Caco-2 (cell line): ENCODE measurements around the gene MAP3K13. TPM values are rescaled to one million over a fixed set of nuclear protein-coding genes. Genes with fewer than 3 reads are reported as not detected.

ENCODE experiments used
- BruUV-seq: library from RNA; stranded (reverse); fragments of 400-500 nt; replicated peaks from 2 replicates; lab custom pipeline; 2021; lab: Mats Ljungman, UMichigan
- CTCF ChIA-PET: fragments of 300-600 bp; sonication (Branson Sonifier 250); formaldehyde crosslinking; loops from one replicate; lab custom pipeline; 2022; ENCODE audit warnings: antibody characterized with exemption; lab: Charles Lee
- POLR2A ChIA-PET: fragments of 300-600 bp; sonication (Branson Sonifier 250); formaldehyde crosslinking; loops from one replicate; lab custom pipeline; 2022; ENCODE audit warnings: antibody characterized with exemption; lab: Charles Lee
- DNase-seq, 2 experiments: peaks; one replicate each; pipeline versions ENCODE4 v3.0.0 to v3.0.0-alpha.2; 2020 to 2022
- H3K27me3 ChIP-seq: replicated peaks from 2 replicates; pipeline ENCODE4 v1.6.0; 2011; ENCODE audit warnings: low read length; ENCODE audit not compliant: control insufficient read depth, insufficient read depth
- H3K36me3 ChIP-seq: 2 replicates; pipeline ENCODE4 v1.5.1; 2011; ENCODE audit warnings: low read length; ENCODE audit not compliant: control insufficient read depth, insufficient read depth
- H3K4me1 ChIP-seq: fragments of 250-450 bp; sonication (Bioruptor Pico); 2 replicates; pipeline ENCODE4 v1.5.1; 2020; ENCODE audit warnings: mild to moderate bottlenecking
- H3K4me3 ChIP-seq: 2 replicates; pipeline ENCODE4 v1.5.1; 2011; ENCODE audit warnings: low read depth, mild to moderate bottlenecking, control low read depth, low read length
- H3K9me3 ChIP-seq: fragments of 250-450 bp; sonication (Bioruptor Pico); 2 replicates; pipeline ENCODE4 v1.5.1; 2020; ENCODE audit warnings: mild to moderate bottlenecking, moderate library complexity
- H3K27ac Mint-ChIP-seq: one replicate; pipeline ENCODE4 v1.8.0; 2022; ENCODE audit warnings: mixed read lengths; ENCODE audit not compliant: unreplicated experiment
- H3K27me3 Mint-ChIP-seq: one replicate; pipeline ENCODE4 v1.8.0; 2022; ENCODE audit warnings: mixed read lengths; ENCODE audit not compliant: insufficient read depth, unreplicated experiment
- H3K36me3 Mint-ChIP-seq: one replicate; pipeline ENCODE4 v1.8.0; 2022; ENCODE audit warnings: mild to moderate bottlenecking, mixed read lengths; ENCODE audit not compliant: insufficient read depth, unreplicated experiment
- H3K4me1 Mint-ChIP-seq: one replicate; pipeline ENCODE4 v1.8.0; 2022; ENCODE audit warnings: low read depth, mixed read lengths; ENCODE audit not compliant: unreplicated experiment
- H3K4me3 Mint-ChIP-seq: one replicate; pipeline ENCODE4 v1.8.0; 2022; ENCODE audit warnings: mild to moderate bottlenecking, moderate library complexity, mixed read lengths; ENCODE audit not compliant: unreplicated experiment
- H3K9me3 Mint-ChIP-seq: one replicate; pipeline ENCODE4 v1.8.0; 2022; ENCODE audit warnings: mixed read lengths; ENCODE audit not compliant: unreplicated experiment
- CTCF ChIP-seq, 2 experiments: fragments of 200-600 bp in 1 of 2; IDR thresholded peaks; 1 replicate in 1 of 2; 2 replicates in 1 of 2; pipeline versions ENCODE4 v1.5.1 to v1.8.0; 2011 to 2022; ENCODE audit warnings: antibody characterized with exemption in 1 of 2, control low read depth in 1 of 2, inconsistent platforms in 1 of 2, low read depth in 1 of 2, low read length in 1 of 2, mild to moderate bottlenecking in 1 of 2, moderate library complexity in 1 of 2; ENCODE audit not compliant: insufficient read depth in 1 of 2, severe bottlenecking in 1 of 2, unreplicated experiment in 1 of 2
- intact Hi-C: fragments of 100-400 bp; cut with micrococcal nuclease; formaldehyde crosslinking; loops from one replicate; pipeline ENCODE4 v1.10.0; 2022; ENCODE audit not compliant: unreplicated experiment
- total RNA-seq: library from RNA; stranded (reverse); gene quantifications from 2 replicates; pipeline ENCODE4 v1.2.3, GENCODE V29; 2022

Gene MAP3K13
- total RNA-seq, 1 experiment from 2014 or later: 20.1 TPM

DNA sequence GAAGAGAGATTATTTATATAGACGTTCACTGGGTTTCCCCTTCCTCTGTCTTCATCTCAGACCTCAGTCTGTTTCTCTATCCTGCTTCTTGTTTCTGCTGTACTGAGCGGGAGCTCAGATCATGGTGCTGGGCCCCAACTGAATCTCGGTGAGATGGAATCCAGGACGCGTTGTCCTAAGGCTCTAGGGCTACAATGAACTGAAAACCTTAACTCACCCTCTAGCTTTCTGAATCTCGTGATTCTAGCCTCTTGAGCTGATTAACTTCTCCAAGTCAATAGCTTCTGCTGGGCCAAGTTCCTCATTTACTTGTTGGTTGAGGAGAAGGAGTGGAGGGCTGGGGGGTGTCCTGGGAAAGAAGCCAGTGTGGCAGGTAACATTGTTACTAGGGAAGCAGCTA, 32.7 kb upstream of the MAP3K13 start:
- intact Hi-C loops: no loop called here
- POLR2A ChIA-PET: interaction anchor here (1.0 kb wide), 1 partner anchor 27 kb away, joined by 3 read pairs; no protein-coding TSS in a partner anchor
- no peak for DNase-seq
- Histone ChIP-seq H3K9me3 (no peaks in the 10 kb centered on the region), H3K4me1 (peaks cover 24% of the 10 kb centered on the region), H3K27me3 (no peaks in the 10 kb centered on the region), H3K36me3 (no peaks in the 10 kb centered on the region), H3K4me3 (no peak overlapping the region; the same call in 1 of the 2 replicates)
- H3K36me3 Mint-ChIP-seq: no peaks in the 10 kb centered on the region
- TF ChIP-seq CTCF (IDR thresholded peaks at IDR 0.05; ENCODE audit: insufficient read depth in 1 of 2, low read depth in 1 of 2, low read length in 1 of 2, severe bottlenecking in 1 of 2, unreplicated experiment in 1 of 2): no peak
- CTCF ChIA-PET: interaction anchor here (0.7 kb wide), 2 partner anchors 62 to 769 kb away, joined by 3 to 6 read pairs; no protein-coding TSS in a partner anchor
- H3K9me3 Mint-ChIP-seq: no peaks in the 10 kb centered on the region
- no peaks in the 10 kb centered on the region for H3K27me3 Mint-ChIP-seq
- H3K27ac Mint-ChIP-seq: peak overlapping the region; percentile 52
- H3K4me1 Mint-ChIP-seq: peaks cover 6% of the 10 kb centered on the region
- BruUV-seq: no TSS peak
- H3K4me3 Mint-ChIP-seq: peak overlapping the region; percentile 36

DNA sequence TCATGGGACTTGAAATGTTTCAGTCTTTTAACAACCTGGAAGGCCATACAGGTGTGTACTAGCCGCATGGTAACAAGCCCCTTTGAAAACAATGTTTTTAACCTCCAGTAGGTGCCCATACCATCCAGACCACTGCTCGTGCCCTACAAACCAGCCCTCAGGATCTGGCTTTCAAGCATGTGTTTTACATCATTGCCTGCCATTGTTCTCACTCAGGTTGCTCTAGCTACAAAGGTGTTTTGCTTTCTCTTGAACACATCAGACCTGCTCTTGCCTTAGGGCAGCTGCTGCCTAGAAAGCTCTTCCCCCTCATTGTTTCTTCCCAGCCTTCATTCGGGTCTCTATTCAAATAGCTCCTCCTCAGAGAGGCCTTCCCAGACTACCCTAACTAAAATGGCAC, 32.3 kb upstream of the MAP3K13 start:
- BruUV-seq: no TSS peak
- H3K4me1 ChIP-seq: peaks cover 27% of the 10 kb centered on the region
- Mint-ChIP-seq H3K9me3 (no peaks in the 10 kb centered on the region), H3K27me3 (no peaks in the 10 kb centered on the region), H3K36me3 (no peaks in the 10 kb centered on the region), H3K4me3 (no peak overlapping the region), H3K27ac (peak overlapping the region; percentile 52), H3K4me1 (peaks cover 8% of the 10 kb centered on the region)
- TF ChIP-seq CTCF (IDR thresholded peaks at IDR 0.05; ENCODE audit: insufficient read depth in 1 of 2, low read depth in 1 of 2, low read length in 1 of 2, severe bottlenecking in 1 of 2, unreplicated experiment in 1 of 2): no peak
- intact Hi-C loops: no loop called here
- H3K4me3 ChIP-seq: no peak overlapping the region
- no peaks in the 10 kb centered on the region for H3K36me3 ChIP-seq
- CTCF ChIA-PET: interaction anchor here (0.7 kb wide), 1 partner anchor 769 kb away, joined by 3 read pairs; no protein-coding TSS in a partner anchor
- no peak for DNase-seq
- POLR2A ChIA-PET: interaction anchor here (1.0 kb wide), 1 partner anchor 26 kb away, joined by 3 read pairs; no protein-coding TSS in a partner anchor
- no peaks in the 10 kb centered on the region for H3K27me3 ChIP-seq
- no peaks in the 10 kb centered on the region for H3K9me3 ChIP-seq

DNA sequence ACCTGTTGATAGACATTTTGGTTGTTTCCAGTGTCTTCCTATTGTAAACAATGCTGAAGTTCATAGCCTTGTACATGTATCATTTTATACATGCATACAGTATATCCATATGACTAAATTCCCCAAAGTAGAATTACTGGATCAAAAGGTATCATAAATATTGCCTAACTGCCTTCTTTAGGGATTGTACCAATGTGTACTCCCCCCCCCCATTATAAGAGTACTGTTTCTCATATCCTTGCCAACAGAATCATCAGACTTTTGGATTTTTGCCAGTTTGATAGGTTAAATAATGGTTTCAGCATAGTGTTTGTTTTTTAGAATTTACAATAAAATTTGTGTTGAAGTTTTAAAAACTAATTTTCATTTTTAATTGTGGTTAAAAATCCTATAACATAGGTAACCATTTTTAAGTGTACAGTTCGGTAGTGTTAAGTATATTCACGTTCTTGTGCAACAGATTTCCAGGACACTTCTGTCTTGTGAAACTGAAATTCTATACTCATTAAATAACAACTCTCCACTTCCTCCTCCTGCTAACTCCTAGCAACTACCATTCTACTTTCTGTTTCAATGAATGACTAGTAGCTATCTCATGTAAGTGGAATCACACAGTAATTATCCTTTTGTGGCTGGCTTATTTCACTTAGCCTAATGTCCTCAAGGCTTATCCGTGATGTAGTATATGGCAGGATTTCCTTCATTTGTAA, 30.8 kb upstream of the MAP3K13 start:
- ChIA-PET POLR2A (no interaction called here), CTCF (no interaction called here)
- H3K27me3 Mint-ChIP-seq: no peaks in the 10 kb centered on the region
- H3K4me3 Mint-ChIP-seq: no peak overlapping the region
- no TSS peak for BruUV-seq
- Histone ChIP-seq H3K9me3 (no peaks in the 10 kb centered on the region), H3K36me3 (no peaks in the 10 kb centered on the region), H3K4me3 (no peak overlapping the region), H3K27me3 (no peaks in the 10 kb centered on the region), H3K4me1 (peaks cover 33% of the 10 kb centered on the region)
- no peak for TF ChIP-seq CTCF (IDR thresholded peaks at IDR 0.05; ENCODE audit: insufficient read depth in 1 of 2, low read depth in 1 of 2, low read length in 1 of 2, severe bottlenecking in 1 of 2, unreplicated experiment in 1 of 2)
- H3K4me1 Mint-ChIP-seq: peaks cover 14% of the 10 kb centered on the region
- DNase-seq: no peak
- no peaks in the 10 kb centered on the region for H3K36me3 Mint-ChIP-seq
- no peaks in the 10 kb centered on the region for H3K9me3 Mint-ChIP-seq
- intact Hi-C loops: no loop called here
- no peak overlapping the region for H3K27ac Mint-ChIP-seq
